Astrocyte (in vitro differentiated cells and primary cell): Measurements from ENCODE around the gene CNKSR1.

ENCODE experiments used
- CTCF ChIP-seq: IDR thresholded peaks from 2 replicates; pipeline ENCODE4 v1.5.1; 2011; ENCODE audit warnings: low read depth, mild to moderate bottlenecking, inconsistent platforms, low read length, moderate library complexity; ENCODE audit not compliant: insufficient read depth
- EZH2 ChIP-seq: IDR thresholded peaks from 2 replicates; pipeline ENCODE4 v1.6.1; 2012; ENCODE audit warnings: mild to moderate bottlenecking, low read length, inconsistent platforms; ENCODE audit not compliant: insufficient read depth

- TF ChIP-seq EZH2 (no peak), CTCF (no peak)
These were observed 41.7 kb downstream of the CNKSR1 start for GRCh38 chr1:26218906-26219494.
